HG02885 (cell line): ENCODE results near the gene TMED6.
A peak's percentile ranks its signal among the peaks of the same experiment; 100 is the strongest.

Source experiments
- ATAC-seq: cut with Tn5 transposase; IDR thresholded peaks from one replicate; pipeline ENCODE4 v1.9.1; 2021; ENCODE audit warnings: mild to moderate bottlenecking; ENCODE audit not compliant: unreplicated experiment, poor library complexity

Gene TMED6

DNA sequence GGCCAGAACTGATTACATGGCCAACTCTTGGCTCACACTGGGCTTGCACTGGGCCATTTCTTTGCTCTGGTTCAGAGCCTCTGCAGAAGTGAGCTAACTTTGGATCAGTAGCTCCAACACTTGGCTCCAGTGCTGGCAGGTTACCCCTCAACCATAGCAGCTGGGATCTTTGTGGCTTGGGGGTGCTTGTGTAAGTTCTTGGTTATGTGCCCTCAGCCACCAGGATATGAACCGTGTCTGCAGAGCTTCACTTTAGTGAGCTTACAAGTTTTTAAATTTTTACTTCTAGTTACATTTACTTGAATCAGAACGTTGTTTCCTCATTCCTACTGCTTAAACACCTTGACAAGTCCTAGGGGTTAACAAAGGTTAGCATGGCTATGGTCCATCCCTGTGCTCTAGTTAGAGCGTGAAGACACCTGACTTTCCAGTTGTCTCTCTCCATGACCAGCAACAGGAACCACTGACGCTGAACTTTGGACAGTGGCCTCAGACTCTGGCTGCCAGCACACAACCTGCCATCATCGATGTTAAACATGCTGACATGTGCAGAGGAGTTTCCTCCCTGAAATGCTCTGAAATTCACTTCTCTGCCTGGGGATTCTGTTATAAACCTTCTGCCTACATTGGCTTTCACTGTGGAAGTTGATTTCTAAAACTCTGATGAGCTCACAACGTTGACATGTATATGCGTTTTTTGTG is 25.3 kb downstream of the TMED6 start:
- ATAC-seq: no peak

DNA sequence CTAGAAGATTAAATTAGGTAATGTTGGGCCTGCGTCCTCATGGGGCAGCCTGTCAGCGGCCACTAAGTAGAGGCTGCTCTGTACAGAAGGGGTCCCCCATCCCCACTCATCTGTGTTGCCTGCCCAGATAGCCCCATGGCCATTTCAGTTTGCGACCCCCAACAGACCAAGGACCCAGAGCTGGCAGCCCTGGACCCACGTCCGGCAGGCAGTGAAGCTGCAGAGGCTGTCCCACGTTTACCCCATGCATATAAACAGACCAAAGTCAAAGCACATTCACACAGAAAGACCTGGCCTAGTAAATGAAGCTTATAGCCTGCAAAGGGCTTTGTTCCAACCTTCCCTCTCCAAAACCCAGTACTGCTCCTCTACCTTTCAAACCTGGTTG is 25.8 kb downstream of the TMED6 start:
- ATAC-seq: no peak

DNA sequence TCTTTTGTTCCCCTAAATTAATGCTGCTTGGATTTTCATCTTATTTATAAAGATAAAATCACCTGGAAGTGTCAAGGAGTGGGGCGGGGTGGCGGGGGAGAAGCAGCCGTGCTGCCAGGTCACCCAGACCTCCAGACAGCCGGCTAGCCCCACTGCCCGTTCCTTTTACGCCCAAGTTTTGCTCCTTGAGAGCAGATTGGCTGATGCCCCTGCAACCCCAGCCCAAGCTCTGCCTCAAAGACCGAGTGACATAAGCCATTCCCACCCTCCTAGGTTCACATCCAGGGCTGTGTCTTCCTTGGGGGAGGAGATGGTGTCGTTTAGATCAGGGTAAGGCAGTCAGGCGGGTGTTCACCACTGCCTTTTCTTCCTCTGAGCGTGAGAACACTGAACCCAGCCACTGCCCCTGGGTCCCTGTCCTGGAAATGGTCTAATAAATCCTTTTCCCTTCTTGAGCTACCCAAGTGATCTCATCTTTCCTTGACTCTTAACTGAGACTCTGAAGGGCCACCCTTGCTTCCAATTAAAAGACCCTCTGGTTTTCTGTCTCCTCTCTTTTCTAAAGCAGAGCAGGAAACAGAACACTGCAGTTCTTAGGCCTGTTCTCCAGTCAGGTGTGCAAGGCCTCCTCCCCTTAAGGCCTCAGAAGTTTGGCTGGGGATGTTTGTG is 26.9 kb downstream of the TMED6 start:
- no peak for ATAC-seq

- ATAC-seq: no peak
These were observed 27.5 kb downstream of the TMED6 start for GRCh38 chr16:69324013-69324531.

GRCh38 chr16:69323415-69323814 is 28.2 kb downstream of the TMED6 start:
- no peak for ATAC-seq

- no peak for ATAC-seq
These were observed 29.2 kb downstream of the TMED6 start for GRCh38 chr16:69322343-69322742.

DNA sequence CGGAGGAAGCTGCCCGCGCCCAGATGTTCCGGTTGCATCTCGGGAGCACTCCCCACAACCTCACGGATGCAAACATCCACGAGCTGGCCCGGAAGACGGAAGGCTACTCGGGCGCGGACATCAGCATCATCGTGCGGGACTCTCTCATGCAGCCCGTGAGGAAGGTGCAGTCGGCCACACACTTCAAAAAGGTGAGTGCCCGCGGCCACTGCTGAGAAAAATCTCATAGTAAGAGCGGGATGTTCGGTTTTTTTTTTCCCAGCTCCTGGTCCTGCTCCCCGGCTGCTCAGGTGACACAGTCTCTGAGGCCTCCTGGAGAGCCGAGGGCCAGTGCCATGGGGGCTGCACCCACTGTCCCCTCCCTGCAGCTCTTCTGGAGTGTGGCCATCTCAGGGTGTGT is 30.5 kb downstream of the TMED6 start:
- ATAC-seq: no peak

- no peak for ATAC-seq
These were observed 30.9 kb downstream of the TMED6 start for GRCh38 chr16:69320740-69321073.

DNA sequence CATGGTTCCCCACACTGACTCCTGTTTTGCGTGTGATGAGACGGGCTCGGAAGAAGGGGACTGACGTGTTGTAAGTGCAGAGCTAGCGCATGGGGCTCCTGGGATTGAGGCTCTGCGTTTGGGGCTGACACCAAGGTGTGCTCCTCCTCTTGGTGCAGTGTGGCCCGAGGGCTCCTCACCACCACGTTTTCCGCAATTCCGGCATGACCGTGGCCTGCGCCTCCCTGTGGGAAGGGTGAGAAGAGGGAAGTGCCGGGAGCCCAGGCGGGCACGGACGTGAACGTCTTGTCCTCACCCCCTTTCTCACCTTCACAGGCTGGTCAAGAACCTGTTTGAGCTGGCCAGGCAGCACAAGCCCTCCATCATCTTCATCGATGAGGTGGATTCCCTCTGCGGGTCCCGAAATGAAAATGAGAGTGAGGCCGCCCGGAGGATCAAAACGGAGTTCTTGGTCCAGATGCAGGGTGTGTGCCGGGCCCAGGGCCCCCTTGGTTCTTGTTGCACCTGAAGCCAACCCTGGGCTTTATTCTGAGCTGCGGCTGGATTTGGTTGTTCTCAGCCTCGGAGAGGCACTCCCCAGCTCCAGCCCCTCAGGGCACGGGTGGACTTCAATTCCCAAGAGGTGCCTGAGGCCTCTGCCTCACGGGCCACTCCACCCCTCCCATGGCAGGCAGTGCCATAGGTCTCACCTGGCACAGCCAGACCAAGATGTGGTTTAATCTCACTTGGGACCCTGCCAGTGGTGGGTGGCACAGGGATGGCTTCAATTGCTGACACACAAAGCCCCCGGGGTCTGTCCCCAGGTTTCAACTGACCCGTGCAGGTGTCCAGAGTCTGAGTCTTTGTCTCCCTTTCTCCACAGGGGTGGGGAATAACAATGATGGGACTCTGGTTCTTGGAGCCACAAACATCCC is 31.5 kb downstream of the TMED6 start:
- ATAC-seq: no peak

GRCh38 chr16:69319381-69319780 is 32.2 kb downstream of the TMED6 start:
- no peak for ATAC-seq

DNA sequence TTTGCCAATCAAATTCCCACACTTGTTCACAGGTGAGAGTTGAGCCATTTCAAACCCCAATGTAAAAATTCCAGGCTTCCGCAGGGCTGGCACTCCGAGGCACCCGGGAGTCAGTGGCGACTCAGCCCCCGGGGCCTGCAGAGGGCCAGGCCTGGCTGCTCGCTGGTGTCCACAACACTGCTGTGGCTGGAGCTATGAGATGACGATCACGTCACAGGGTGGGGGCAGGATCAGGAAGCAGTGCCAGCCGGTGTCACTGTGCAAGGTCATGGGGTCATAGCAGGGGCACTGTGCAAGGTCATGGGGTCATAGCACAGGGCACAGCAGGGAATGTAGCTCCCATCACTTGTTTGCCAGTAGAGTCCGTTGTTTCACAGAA is 32.7 kb downstream of the TMED6 start:
- ATAC-seq: no peak

- no peak for ATAC-seq
These were observed 33.2 kb downstream of the TMED6 start for GRCh38 chr16:69318177-69318910.

DNA sequence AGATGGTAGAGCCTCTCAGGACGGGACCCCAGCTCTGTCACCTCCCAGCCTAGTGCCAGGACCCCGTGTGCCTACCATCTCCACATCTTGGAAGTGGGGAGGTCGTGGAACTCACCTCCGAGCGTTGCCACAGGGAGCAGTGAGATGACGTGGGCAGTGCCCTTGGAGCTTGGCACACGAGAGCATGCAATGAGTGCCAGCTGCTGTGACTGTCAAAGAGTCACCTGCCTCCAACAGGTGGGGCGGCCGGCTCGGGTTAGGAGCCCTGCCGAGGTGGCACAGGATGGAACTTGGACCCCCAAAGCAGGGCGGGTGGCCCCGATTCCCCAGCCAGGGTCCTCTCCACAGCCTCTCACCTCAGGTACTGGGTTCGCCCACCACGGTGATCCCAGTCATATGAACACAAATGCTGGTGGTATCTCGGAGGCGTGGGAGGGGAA is 35.0 kb downstream of the TMED6 start:
- ATAC-seq: no peak

GRCh38 chr16:69315486-69316311 is 35.9 kb downstream of the TMED6 start:
- no peak for ATAC-seq

- ATAC-seq: no peak
These were observed 37.1 kb downstream of the TMED6 start for GRCh38 chr16:69314534-69314933.

GRCh38 chr16:69313469-69313868 is 38.1 kb downstream of the TMED6 start:
- no peak for ATAC-seq

GRCh38 chr16:69311533-69312387 is 39.8 kb downstream of the TMED6 start:
- peak; percentile 49 for ATAC-seq

- peak; percentile 94 for ATAC-seq
These were observed 40.7 kb downstream of the TMED6 start, which contains the start of gene VPS4A for GRCh38 chr16:69310653-69311532. TSS of gene VPS4A (plus strand) at chr16:69311350. CDS start at chr16:69311512, 162 bp downstream.
